Neural progenitor cell (in vitro differentiated cells): Measurements from ENCODE around the gene SLC25A44. TPM values are rescaled to one million over a fixed set of nuclear protein-coding genes. Genes with fewer than 3 reads are reported as not detected.
A peak's percentile ranks its signal among the peaks of the same experiment; 100 is the strongest.

Experiments used
- DNase-seq: peaks from one replicate; pipeline ENCODE4 v3.0.0-alpha.2; 2016; ENCODE audit warnings: low spot score
- H2AFZ ChIP-seq: fragments of 200-600 bp; sonication (generic); replicated peaks from 2 replicates; pipeline ENCODE4 v1.6.1; 2016; ENCODE audit warnings: antibody characterized with exemption
- H3F3A ChIP-seq: fragments of 200-600 bp; sonication (generic); 2 replicates; pipeline ENCODE4 v1.6.1; 2016; ENCODE audit warnings: antibody characterized with exemption, low read depth
- H3K27ac ChIP-seq: fragments of 200-600 bp; sonication (generic); 2 replicates; pipeline ENCODE4 v1.5.1; 2016; ENCODE audit warnings: mild to moderate bottlenecking
- H3K27me3 ChIP-seq: fragments of 200-600 bp; sonication (generic); 2 replicates; pipeline ENCODE4 v1.6.1; 2016; ENCODE audit warnings: mild to moderate bottlenecking, moderate library complexity
- H3K36me3 ChIP-seq: fragments of 200-600 bp; sonication (generic); 2 replicates; pipeline ENCODE4 v1.5.1; 2016
- H3K4me1 ChIP-seq: fragments of 200-600 bp; sonication (generic); 2 replicates; pipeline ENCODE4 v1.6.1; 2016; ENCODE audit warnings: mixed run types
- H3K4me2 ChIP-seq: fragments of 200-600 bp; sonication (generic); 2 replicates; pipeline ENCODE4 v1.6.1; 2016
- H3K4me3 ChIP-seq: fragments of 200-600 bp; sonication (generic); 2 replicates; pipeline ENCODE4 v1.5.1; 2016
- H3K79me2 ChIP-seq: fragments of 200-600 bp; sonication (generic); 2 replicates; pipeline ENCODE4 v1.6.1; 2016; ENCODE audit warnings: low read depth
- H3K9ac ChIP-seq: fragments of 200-600 bp; sonication (generic); 2 replicates; pipeline ENCODE4 v1.6.1; 2016
- H3K9me3 ChIP-seq: fragments of 200-600 bp; sonication (generic); 2 replicates; pipeline ENCODE4 v1.5.1; 2016; ENCODE audit warnings: low read depth
- H4K20me1 ChIP-seq: fragments of 200-600 bp; sonication (generic); 2 replicates; pipeline ENCODE4 v1.6.1; 2016; ENCODE audit warnings: low read depth
- H3K27ac Mint-ChIP-seq: 3 replicates; pipeline ENCODE4 v1.8.0; 2021; ENCODE audit warnings: mixed read lengths
- H3K27me3 Mint-ChIP-seq: 2 replicates; pipeline ENCODE4 v1.8.0; 2022; ENCODE audit warnings: low read depth, mild to moderate bottlenecking, inconsistent platforms, moderate library complexity, mixed read lengths; ENCODE audit not compliant: insufficient read depth
- H3K36me3 Mint-ChIP-seq: 3 replicates; pipeline ENCODE4 v1.8.0; 2021; ENCODE audit warnings: mixed read lengths
- H3K4me1 Mint-ChIP-seq: 3 replicates; pipeline ENCODE4 v1.8.0; 2021; ENCODE audit warnings: mixed read lengths
- H3K4me3 Mint-ChIP-seq: 3 replicates; pipeline ENCODE4 v1.8.0; 2021; ENCODE audit warnings: mild to moderate bottlenecking, moderate library complexity, mixed read lengths
- H3K9me3 Mint-ChIP-seq: 3 replicates; pipeline ENCODE4 v1.8.0; 2020; ENCODE audit warnings: mixed read lengths
- EZH2 ChIP-seq: fragments of 200-600 bp; sonication (generic); IDR thresholded peaks from 2 replicates; pipeline ENCODE4 v1.6.1; 2017; ENCODE audit warnings: antibody characterized with exemption, mild to moderate bottlenecking, moderate library complexity
- EZH2phosphoT487 ChIP-seq: fragments of 200-600 bp; sonication (generic); IDR thresholded peaks from 2 replicates; pipeline ENCODE4 v1.6.1; 2017; ENCODE audit warnings: antibody characterized with exemption
- total RNA-seq: library from RNA; depleted of rRNA; stranded (reverse); fragments of >200 nt; gene quantifications from 2 replicates; pipeline ENCODE4 v1.2.3, GENCODE V29; 2015; ENCODE audit warnings: low replicate concordance
- TF ChIP-seq, protein P1 (sequence below): fragments of 200-600 bp; sonication (generic); IDR thresholded peaks from 2 replicates; pipeline ENCODE4 v1.5.1; 2017; ENCODE audit warnings: antibody characterized with exemption, mild to moderate bottlenecking

SLC25A44 gene
- total RNA-seq, 1 donor from 2014 or later, result 4.6 TPM

DNA sequence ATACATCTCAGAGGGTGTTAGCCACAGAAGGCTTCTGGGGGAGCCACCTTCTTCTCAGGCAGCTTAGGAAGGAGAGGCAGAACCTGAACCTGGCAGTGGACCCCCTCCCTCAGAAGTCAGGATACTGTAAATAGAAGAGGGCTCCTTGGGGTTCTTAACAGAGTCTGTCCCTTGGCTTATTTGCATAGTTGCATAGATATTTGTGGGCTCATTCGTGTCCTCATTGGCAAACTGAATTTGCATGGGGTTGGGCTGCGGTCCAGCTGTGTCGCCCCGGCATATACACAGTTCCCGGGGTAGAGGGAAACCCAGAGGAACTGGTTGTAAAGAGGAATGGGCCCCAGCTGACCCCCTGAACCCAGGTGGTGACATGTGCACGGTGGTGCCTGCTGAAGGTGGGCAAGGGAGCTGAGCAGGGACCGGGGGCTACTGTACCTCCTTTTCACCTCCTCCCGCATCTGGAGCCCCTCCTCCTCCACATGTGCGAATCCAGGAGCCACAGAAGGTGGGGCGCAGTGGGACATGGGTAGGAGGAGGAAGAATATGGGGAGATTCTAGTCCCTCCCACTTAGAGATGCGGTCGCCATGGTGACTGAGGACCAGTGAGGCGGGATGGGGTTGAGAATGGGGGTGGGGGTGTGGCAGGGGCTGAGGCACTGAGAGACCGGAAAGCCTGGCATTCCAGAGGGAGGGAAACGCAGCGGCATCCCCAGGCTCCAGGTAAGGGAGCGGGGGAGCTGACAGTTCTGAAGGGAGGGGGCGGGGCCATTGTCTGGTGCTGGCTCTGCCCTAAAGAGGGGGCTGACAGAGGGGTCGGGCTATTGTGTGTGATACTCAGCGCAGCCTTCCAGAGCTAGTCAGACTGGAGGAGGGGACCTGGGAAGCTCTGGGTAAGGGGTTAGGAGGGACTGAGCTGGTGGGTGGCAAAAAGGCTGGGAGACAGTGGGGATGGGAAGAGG lies 44.3 kb upstream of the SLC25A44 start:
- Histone ChIP-seq H2AFZ (no peak overlapping the region), H3K36me3 (no peaks in the 10 kb centered on the region), H3K9me3 (no peaks in the 10 kb centered on the region), H3K4me1 (peaks cover 40% of the 10 kb centered on the region), H3K4me2 (peak overlapping the region; percentile 67), H3K27me3 (peaks cover 6% of the 10 kb centered on the region), H3K4me3 (peak overlapping the region; percentile 17), H4K20me1 (no peaks in the 10 kb centered on the region), H3K9ac (no peak overlapping the region), H3K79me2 (no peaks in the 10 kb centered on the region), H3F3A (peaks cover 17% of the 10 kb centered on the region), H3K27ac (no peak overlapping the region)
- Mint-ChIP-seq H3K36me3 (no peaks in the 10 kb centered on the region), H3K27ac (no peak overlapping the region), H3K9me3 (no peaks in the 10 kb centered on the region), H3K27me3 (peaks cover 11% of the 10 kb centered on the region), H3K4me1 (peaks cover 57% of the 10 kb centered on the region), H3K4me3 (peak overlapping the region; percentile 75)
- DNase-seq, result peak; percentile 87
- TF ChIP-seq EZH2 (no peak), EZH2phosphoT487 (no peak)
- TF ChIP-seq, protein P1, sequence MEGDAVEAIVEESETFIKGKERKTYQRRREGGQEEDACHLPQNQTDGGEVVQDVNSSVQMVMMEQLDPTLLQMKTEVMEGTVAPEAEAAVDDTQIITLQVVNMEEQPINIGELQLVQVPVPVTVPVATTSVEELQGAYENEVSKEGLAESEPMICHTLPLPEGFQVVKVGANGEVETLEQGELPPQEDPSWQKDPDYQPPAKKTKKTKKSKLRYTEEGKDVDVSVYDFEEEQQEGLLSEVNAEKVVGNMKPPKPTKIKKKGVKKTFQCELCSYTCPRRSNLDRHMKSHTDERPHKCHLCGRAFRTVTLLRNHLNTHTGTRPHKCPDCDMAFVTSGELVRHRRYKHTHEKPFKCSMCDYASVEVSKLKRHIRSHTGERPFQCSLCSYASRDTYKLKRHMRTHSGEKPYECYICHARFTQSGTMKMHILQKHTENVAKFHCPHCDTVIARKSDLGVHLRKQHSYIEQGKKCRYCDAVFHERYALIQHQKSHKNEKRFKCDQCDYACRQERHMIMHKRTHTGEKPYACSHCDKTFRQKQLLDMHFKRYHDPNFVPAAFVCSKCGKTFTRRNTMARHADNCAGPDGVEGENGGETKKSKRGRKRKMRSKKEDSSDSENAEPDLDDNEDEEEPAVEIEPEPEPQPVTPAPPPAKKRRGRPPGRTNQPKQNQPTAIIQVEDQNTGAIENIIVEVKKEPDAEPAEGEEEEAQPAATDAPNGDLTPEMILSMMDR, result no peak

DNA sequence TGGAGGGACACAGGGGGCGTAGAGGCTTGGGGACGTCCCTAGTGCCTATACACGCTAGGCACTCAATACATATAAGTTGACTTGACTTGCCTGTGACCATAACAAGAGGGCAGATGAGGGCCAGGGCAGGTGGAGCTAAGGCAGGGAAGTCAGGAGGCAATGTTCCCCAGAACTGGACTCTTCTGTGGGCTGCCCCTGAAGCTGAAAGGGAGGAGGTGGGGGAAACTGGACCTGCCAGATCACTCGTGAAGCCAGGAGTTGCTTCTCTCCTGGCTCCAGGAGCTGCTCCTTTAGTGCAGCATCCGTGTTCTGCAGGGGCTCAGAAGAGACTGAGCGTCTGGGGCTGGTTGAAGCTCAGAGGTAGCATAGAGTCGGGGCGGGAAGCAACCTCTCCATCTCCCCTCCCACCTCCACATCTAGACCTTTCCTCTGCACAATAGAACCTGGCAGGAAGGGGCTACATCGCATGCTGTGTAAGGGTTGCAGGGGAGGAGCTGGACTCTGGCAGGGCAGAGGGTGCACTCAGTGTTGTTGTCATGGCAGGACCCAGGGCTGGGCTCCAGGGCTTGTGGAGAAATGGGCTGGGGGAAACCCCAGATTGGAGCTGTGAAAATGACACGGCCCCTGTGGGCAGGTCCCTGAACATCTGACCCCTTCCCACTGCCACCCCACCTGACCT lies 43.4 kb upstream of the SLC25A44 start:
- peaks cover 17% of the 10 kb centered on the region for H3F3A ChIP-seq
- Mint-ChIP-seq H3K4me3 (peak overlapping the region; percentile 75), H3K36me3 (no peaks in the 10 kb centered on the region), H3K27ac (peak overlapping the region; percentile 6), H3K27me3 (peaks cover 15% of the 10 kb centered on the region), H3K9me3 (no peaks in the 10 kb centered on the region), H3K4me1 (peaks cover 57% of the 10 kb centered on the region)
- peak overlapping the region; percentile 17 for H3K4me3 ChIP-seq
- TF ChIP-seq EZH2phosphoT487 (no peak), EZH2 (no peak)
- TF ChIP-seq, protein P1, result no peak
- no peak overlapping the region for H3K9ac ChIP-seq
- H2AFZ ChIP-seq, result no peak overlapping the region
- H3K4me2 ChIP-seq, result peak overlapping the region; percentile 67
- no peaks in the 10 kb centered on the region for H3K79me2 ChIP-seq
- H3K9me3 ChIP-seq, result no peaks in the 10 kb centered on the region
- peaks cover 6% of the 10 kb centered on the region for H3K27me3 ChIP-seq
- no peaks in the 10 kb centered on the region for H4K20me1 ChIP-seq
- DNase-seq, result no peak
- no peak overlapping the region for H3K27ac ChIP-seq
- no peaks in the 10 kb centered on the region for H3K36me3 ChIP-seq
- peaks cover 40% of the 10 kb centered on the region for H3K4me1 ChIP-seq

DNA sequence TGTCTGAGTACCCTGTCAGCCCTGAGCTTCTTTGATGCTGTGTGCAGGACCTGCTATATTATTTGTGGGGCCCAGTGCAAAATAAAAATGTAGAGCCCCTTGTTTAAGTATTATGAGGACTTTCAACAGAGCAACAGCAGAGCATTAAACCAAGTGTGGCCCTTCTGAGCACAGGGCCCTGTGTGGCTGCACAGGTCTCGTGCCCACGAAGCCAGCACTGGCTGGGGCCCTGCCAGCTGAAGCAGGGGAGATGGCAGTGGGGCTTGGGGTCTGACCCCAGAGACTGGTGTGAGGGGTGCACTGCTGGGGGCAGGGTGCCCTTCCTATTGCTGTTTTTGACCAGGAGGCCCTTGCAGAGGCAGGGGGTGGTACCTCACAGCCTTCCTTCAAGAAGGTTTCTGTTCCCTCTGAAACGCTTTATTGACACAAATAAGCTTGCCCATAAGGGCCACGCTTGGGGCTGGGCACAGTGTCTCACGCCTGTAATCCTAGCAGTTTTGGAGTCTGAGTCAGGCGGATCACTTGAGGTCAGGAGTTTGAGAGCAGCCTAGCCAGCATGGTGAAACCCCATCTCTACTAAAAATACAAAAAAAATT lies 42.7 kb upstream of the SLC25A44 start:
- H3K4me3 Mint-ChIP-seq, result no peak overlapping the region
- no peaks in the 10 kb centered on the region for H3K9me3 Mint-ChIP-seq
- H3K4me2 ChIP-seq, result peak overlapping the region; percentile 67

More for the DNA sequence above, 42.7 kb upstream of the SLC25A44 start:
- H3K36me3 ChIP-seq, result no peaks in the 10 kb centered on the region
- H3K4me1 ChIP-seq, result peaks cover 36% of the 10 kb centered on the region
- H3K27me3 ChIP-seq, result peaks cover 6% of the 10 kb centered on the region
- no peak for TF ChIP-seq EZH2
- TF ChIP-seq, protein P1, result no peak
- H3K9me3 ChIP-seq, result no peaks in the 10 kb centered on the region
- Mint-ChIP-seq H3K27me3 (peaks cover 15% of the 10 kb centered on the region), H3K27ac (no peak overlapping the region), H3K4me1 (peaks cover 53% of the 10 kb centered on the region), H3K36me3 (no peaks in the 10 kb centered on the region)
- no peak overlapping the region for H3K4me3 ChIP-seq
- no peak overlapping the region for H3K9ac ChIP-seq
- H4K20me1 ChIP-seq, result no peaks in the 10 kb centered on the region
- peaks cover 14% of the 10 kb centered on the region for H3F3A ChIP-seq
- no peak overlapping the region for H2AFZ ChIP-seq
- H3K27ac ChIP-seq, result no peak overlapping the region
- DNase-seq, result no peak
- H3K79me2 ChIP-seq, result no peaks in the 10 kb centered on the region
